Measurements from ENCODE around the gene MED27.
A peak's percentile ranks its signal among the peaks of the same experiment; 100 is the strongest.
"Not testable (repeated sequence)": the region's sequence is repeated elsewhere in the genome, so short reads cannot be mapped to it uniquely, and the experiment has no call there.

MED27 gene

DNA sequence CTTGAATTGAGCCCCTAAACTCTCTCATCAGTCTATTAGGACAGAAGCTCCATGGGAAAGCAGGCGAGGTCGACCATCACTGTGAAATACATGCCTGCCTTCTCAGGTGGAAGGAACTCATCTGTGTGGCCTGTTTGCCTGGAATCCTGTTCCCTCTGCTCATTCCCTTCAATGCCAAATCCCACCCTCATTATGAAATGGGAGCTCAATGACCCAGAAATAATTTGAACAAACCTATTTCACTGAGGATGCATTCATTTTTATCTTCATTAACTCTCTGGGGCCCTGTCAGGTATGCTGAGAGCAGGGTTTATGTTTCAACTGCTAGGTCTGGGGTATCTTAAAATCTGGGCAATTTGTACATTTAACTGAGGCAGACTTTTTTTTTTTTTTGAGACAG, 142.2 kb downstream of the MED27 start:
- DNase-seq (ENCODE audit: low spot score in 2 of 2) (no peak), ATAC-seq (no peak)
- Mint-ChIP-seq H3K9me3 (no peaks in the 10 kb centered on the region), H3K27ac (no peak overlapping the region), H3K4me1 (peaks cover under 1% of the 10 kb centered on the region), H3K36me3 (peaks cover 30% of the 10 kb centered on the region), H3K4me3 (no peak overlapping the region)

DNA sequence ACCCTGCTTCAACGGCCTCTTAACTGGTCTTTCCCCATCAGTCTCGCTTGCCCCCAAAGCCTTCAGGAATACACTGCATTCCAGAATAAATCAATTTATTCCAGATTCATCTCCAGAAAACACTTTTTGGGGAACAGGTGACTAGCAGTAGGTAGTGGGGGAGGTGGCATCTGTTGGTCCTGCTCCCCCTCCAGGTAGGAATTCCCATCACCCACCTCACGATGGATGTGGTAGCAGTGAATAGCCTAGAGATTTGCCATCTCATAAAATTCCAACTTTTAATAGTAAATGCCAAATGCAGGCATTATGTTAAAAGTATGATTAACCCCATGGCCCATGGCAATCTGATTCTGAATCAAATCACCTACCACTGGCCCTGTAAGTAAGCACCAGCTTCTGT, 142.7 kb downstream of the MED27 start:
- no peak for DNase-seq (ENCODE audit: low spot score in 2 of 2)
- no peak overlapping the region for H3K4me3 Mint-ChIP-seq
- H3K36me3 Mint-ChIP-seq = peaks cover 30% of the 10 kb centered on the region
- H3K4me1 Mint-ChIP-seq = peaks cover 6% of the 10 kb centered on the region
- no peak for ATAC-seq
- no peak overlapping the region for H3K27ac Mint-ChIP-seq
- no peaks in the 10 kb centered on the region for H3K9me3 Mint-ChIP-seq

- Mint-ChIP-seq H3K4me3 (no peak overlapping the region), H3K27ac (no peak overlapping the region), H3K36me3 (peaks cover 30% of the 10 kb centered on the region), H3K4me1 (peaks cover 6% of the 10 kb centered on the region), H3K9me3 (no peaks in the 10 kb centered on the region)
- ATAC-seq (no peak), DNase-seq (ENCODE audit: low spot score in 2 of 2) (no peak)
Observed at GRCh38 chr9:131934673-131935072, 145.0 kb downstream of the MED27 start.

DNA sequence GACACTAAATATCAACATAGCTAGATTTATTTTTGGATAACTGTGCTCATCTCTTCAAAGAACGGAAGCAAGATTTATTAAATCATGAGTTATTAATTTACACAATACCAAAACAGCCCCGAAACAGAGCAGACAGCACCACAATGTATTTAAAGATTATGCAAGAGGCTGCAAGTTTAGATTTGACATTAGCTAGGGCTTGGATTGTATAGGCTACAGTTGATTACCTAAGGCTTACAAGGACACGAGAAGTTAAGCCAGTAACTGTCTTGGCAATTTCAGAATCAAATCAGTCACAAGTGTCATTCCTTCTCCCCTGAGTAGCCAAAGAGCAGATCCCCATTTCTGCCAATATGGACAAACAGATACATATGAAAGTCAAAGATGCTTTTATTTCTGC, 152.6 kb downstream of the MED27 start:
- Mint-ChIP-seq H3K4me1 (peaks cover 10% of the 10 kb centered on the region), H3K27ac (no peak overlapping the region), H3K36me3 (no peaks in the 10 kb centered on the region), H3K4me3 (no peak overlapping the region), H3K9me3 (no peaks in the 10 kb centered on the region)
- ATAC-seq = no peak
- DNase-seq (ENCODE audit: low spot score in 2 of 2) = no peak

DNA sequence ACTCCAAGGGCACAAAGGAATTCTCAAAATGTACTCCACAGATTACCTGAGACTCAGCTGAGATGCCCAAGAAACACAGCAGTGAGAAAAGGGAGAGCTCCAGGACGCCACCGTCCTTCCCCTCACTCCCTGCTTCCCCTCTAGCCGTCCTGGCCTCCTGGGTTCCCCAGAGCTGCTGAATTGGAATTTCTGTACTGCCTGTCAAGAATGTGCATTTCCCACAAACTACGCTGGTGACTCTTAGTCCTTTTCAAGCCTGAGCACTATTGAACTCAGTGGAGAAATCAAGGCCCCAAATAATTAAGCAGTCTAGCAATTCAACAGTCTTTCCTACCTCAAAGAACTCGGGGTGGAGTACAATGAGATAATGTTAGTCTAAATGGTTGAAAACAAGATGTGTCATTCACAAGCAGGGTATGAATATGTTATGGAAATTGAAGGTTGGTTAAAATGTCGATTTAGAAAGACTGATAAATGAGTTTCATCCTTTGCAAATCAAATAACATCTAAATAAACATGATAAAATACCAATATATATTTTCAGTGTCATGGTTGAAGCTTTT, 153.2 kb downstream of the MED27 start:
- DNase-seq (ENCODE audit: low spot score in 2 of 2) (no peak), ATAC-seq (no peak)
- Mint-ChIP-seq H3K4me1 (peaks cover 8% of the 10 kb centered on the region), H3K4me3 (no peak overlapping the region), H3K27ac (no peak overlapping the region), H3K36me3 (no peaks in the 10 kb centered on the region), H3K9me3 (no peaks in the 10 kb centered on the region)

- Mint-ChIP-seq H3K4me1 (peaks cover 9% of the 10 kb centered on the region), H3K9me3 (no peaks in the 10 kb centered on the region), H3K4me3 (no peak overlapping the region), H3K27ac (no peak overlapping the region), H3K36me3 (no peaks in the 10 kb centered on the region)
- DNase-seq (ENCODE audit: low spot score in 2 of 2) (no peak), ATAC-seq (no peak)
Observed at GRCh38 chr9:131925677-131926177, 153.9 kb downstream of the MED27 start.

GRCh38 chr9:131923766-131924165, 155.9 kb downstream of the MED27 start:
- DNase-seq (ENCODE audit: low spot score in 2 of 2) (no peak), ATAC-seq (no peak)
- H3K4me1 Mint-ChIP-seq = peaks cover 19% of the 10 kb centered on the region
- H3K4me3 Mint-ChIP-seq = no peak overlapping the region
- H3K27ac Mint-ChIP-seq = no peak overlapping the region
- H3K9me3 Mint-ChIP-seq = no peaks in the 10 kb centered on the region
- H3K36me3 Mint-ChIP-seq = no peaks in the 10 kb centered on the region

DNA sequence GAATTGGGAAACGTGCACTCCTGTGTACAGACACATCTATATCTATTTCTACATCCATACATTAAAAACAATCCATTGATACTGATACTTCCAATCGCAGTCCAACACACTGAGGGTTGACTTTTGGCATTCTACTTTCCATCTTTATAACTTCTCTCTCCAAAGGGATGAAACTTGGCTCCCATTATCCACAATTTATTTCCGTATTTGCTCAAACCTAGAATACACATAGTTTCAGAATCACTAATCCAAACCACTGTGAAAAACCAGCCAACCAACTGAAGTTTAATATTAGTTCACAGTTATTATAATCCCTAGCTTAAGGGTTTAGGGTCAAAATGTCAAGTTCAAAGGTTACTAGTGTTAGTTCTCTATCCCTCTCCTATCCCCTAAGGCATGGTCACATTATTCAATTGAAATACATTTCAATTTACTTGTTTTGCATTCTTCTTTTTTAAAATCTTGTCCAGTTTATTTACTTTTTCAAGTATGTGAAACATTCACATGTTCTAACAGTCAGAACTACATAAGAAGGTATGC, 156.5 kb downstream of the MED27 start:
- H3K4me1 Mint-ChIP-seq = peaks cover 19% of the 10 kb centered on the region
- no peak overlapping the region for H3K27ac Mint-ChIP-seq
- DNase-seq (ENCODE audit: low spot score in 2 of 2) (no peak), ATAC-seq (no peak)
- H3K9me3 Mint-ChIP-seq = no peaks in the 10 kb centered on the region
- H3K36me3 Mint-ChIP-seq = no peaks in the 10 kb centered on the region
- H3K4me3 Mint-ChIP-seq = no peak overlapping the region

- not testable (repeated sequence) for ATAC-seq; H3K36me3 Mint-ChIP-seq; DNase-seq (ENCODE audit: low spot score in 2 of 2); H3K9me3 Mint-ChIP-seq; H3K4me3 Mint-ChIP-seq; H3K27ac Mint-ChIP-seq
- H3K4me1 Mint-ChIP-seq = peaks cover 19% of the 10 kb centered on the region
Observed at GRCh38 chr9:131921635-131922034, 158.0 kb downstream of the MED27 start.

GRCh38 chr9:131919216-131919615, 160.5 kb downstream of the MED27 start:
- Mint-ChIP-seq H3K27ac (peak overlapping the region; percentile 36), H3K4me1 (peaks cover 29% of the 10 kb centered on the region)

GRCh38 chr9:131918481-131918880, 161.2 kb downstream of the MED27 start:
- DNase-seq (ENCODE audit: low spot score in 2 of 2) (no peak), ATAC-seq (no peak)
- no peak overlapping the region for H3K4me3 Mint-ChIP-seq
- H3K36me3 Mint-ChIP-seq = no peaks in the 10 kb centered on the region
- H3K9me3 Mint-ChIP-seq = no peaks in the 10 kb centered on the region
- H3K4me1 Mint-ChIP-seq = peaks cover 25% of the 10 kb centered on the region
- H3K27ac Mint-ChIP-seq = no peak overlapping the region

More at GRCh38 chr9:131919216-131919615, 160.5 kb downstream of the MED27 start:
- no peaks in the 10 kb centered on the region for H3K36me3 Mint-ChIP-seq
- no peak for DNase-seq (ENCODE audit: low spot score in 2 of 2)
- no peak overlapping the region for H3K4me3 Mint-ChIP-seq
- H3K9me3 Mint-ChIP-seq = no peaks in the 10 kb centered on the region
- no peak for ATAC-seq

- DNase-seq (ENCODE audit: low spot score in 2 of 2) = no peak
- Mint-ChIP-seq H3K27ac (no peak overlapping the region), H3K36me3 (no peaks in the 10 kb centered on the region), H3K9me3 (no peaks in the 10 kb centered on the region), H3K4me3 (no peak overlapping the region), H3K4me1 (peaks cover 21% of the 10 kb centered on the region)
- no peak for ATAC-seq
Observed at GRCh38 chr9:131917009-131917408, 162.7 kb downstream of the MED27 start.

- Mint-ChIP-seq H3K36me3 (no peaks in the 10 kb centered on the region), H3K9me3 (no peaks in the 10 kb centered on the region), H3K4me3 (no peak overlapping the region), H3K4me1 (peaks cover 15% of the 10 kb centered on the region), H3K27ac (no peak overlapping the region)
- ATAC-seq = no peak
- DNase-seq (ENCODE audit: low spot score in 2 of 2) = no peak
Observed at GRCh38 chr9:131915181-131915580, 164.5 kb downstream of the MED27 start.

DNA sequence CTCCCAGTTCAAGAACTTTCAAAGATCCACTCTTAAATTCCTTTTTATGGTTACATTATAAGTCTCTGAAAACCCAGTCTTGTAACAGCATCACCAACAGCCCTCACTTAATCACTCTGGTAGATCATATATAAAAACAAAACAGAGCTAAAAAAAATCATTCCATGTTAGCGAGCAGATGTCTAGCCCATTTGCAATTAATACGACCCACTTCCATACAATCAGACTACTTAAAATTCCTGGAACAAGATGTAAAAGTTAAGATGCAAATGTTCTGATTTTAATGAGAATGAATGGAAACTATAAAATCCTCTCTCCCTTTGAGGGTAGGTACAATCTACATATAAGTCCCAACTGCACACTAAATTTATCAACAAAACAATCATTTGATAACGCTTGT, 167.0 kb downstream of the MED27 start:
- H3K4me3 Mint-ChIP-seq = no peak overlapping the region
- no peak for ATAC-seq
- DNase-seq (ENCODE audit: low spot score in 2 of 2) = no peak
- H3K27ac Mint-ChIP-seq = no peak overlapping the region
- peaks cover 10% of the 10 kb centered on the region for H3K4me1 Mint-ChIP-seq
- H3K9me3 Mint-ChIP-seq = no peaks in the 10 kb centered on the region
- H3K36me3 Mint-ChIP-seq = no peaks in the 10 kb centered on the region

DNA sequence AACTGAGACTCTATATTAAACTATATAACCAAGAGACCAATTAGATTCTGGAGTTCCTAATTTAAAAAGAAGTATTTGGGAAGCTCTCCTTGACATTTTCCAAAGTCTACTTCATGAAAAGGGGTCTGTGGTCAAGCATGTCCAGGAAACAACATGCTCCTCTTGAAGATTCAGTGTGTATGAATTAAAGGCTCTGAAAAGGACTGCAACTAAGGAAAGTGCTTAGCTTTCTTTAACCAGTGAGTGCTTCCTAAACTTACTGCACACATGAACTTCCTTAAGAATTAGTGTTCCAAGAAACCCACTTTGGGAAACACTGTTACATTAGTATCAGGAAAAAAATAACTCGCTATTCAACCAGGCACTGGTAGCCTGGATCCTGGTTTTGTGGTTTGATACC, 167.6 kb downstream of the MED27 start:
- no peak for ATAC-seq
- Mint-ChIP-seq H3K36me3 (no peaks in the 10 kb centered on the region), H3K4me3 (no peak overlapping the region), H3K4me1 (peaks cover 10% of the 10 kb centered on the region), H3K27ac (no peak overlapping the region), H3K9me3 (no peaks in the 10 kb centered on the region)
- DNase-seq (ENCODE audit: low spot score in 2 of 2) = no peak

GRCh38 chr9:131910572-131910971, 169.1 kb downstream of the MED27 start:
- peaks cover 17% of the 10 kb centered on the region for H3K4me1 Mint-ChIP-seq
- H3K9me3 Mint-ChIP-seq = no peaks in the 10 kb centered on the region
- peaks cover 6% of the 10 kb centered on the region for H3K36me3 Mint-ChIP-seq
- ATAC-seq = no peak
- no peak overlapping the region for H3K27ac Mint-ChIP-seq
- no peak overlapping the region for H3K4me3 Mint-ChIP-seq
- DNase-seq (ENCODE audit: low spot score in 2 of 2) = no peak

Data from stimulated activated effector memory CD8-positive, alpha-beta T cell treated with anti-CD3 and anti-CD28 coated beads, Interleukin-12 subunit alpha, Interleukin-12 subunit beta, amount 100 ng/mL, for 72 hours (primary cell).